WERI-Rb-1 (cell line): Measurements from ENCODE around the gene NRXN2.

Experiments
- DNase-seq: peaks from one replicate; pipeline ENCODE4 v3.0.0-alpha.2; 2020
- H3K27ac ChIP-seq: fragments of 250-450 bp; sonication (Bioruptor Pico); 2 replicates; pipeline ENCODE4 v1.5.1; 2020; ENCODE audit warnings: mild to moderate bottlenecking, moderate library complexity
- H3K27me3 ChIP-seq: fragments of 250-450 bp; sonication (Bioruptor Pico); 2 replicates; pipeline ENCODE4 v1.5.1; 2021; ENCODE audit warnings: mild to moderate bottlenecking, low read depth, moderate library complexity; ENCODE audit not compliant: insufficient read depth, severe bottlenecking
- H3K36me3 ChIP-seq: fragments of 250-450 bp; sonication (Bioruptor Pico); 2 replicates; pipeline ENCODE4 v1.5.1; 2020; ENCODE audit warnings: mild to moderate bottlenecking, moderate library complexity
- H3K4me3 ChIP-seq: 2 replicates; pipeline ENCODE4 v1.5.1; 2011; ENCODE audit warnings: low read depth, mild to moderate bottlenecking, control low read depth, low read length
- H3K9me3 ChIP-seq: fragments of 250-450 bp; sonication (Bioruptor Pico); 2 replicates; pipeline ENCODE4 v1.5.1; 2021; ENCODE audit warnings: mild to moderate bottlenecking, moderate library complexity; ENCODE audit not compliant: severe bottlenecking
- CTCF ChIP-seq: IDR thresholded peaks from 2 replicates; pipeline ENCODE4 v1.5.1; 2011; ENCODE audit warnings: low read depth, mild to moderate bottlenecking, control low read depth, inconsistent platforms, low read length

NRXN2 gene

GRCh38 chr11:64742889-64743590, 20.0 kb upstream of the NRXN2 start:
- peaks cover 21% of the 10 kb centered on the region for H3K27me3 ChIP-seq
- H3K27ac ChIP-seq: no peak overlapping the region
- H3K4me3 ChIP-seq: peak overlapping the region; percentile 38
- TF ChIP-seq CTCF: peak; percentile 81
- H3K9me3 ChIP-seq: no peaks in the 10 kb centered on the region
- DNase-seq: peak; percentile 49
- H3K36me3 ChIP-seq: no peaks in the 10 kb centered on the region

- Histone ChIP-seq H3K9me3 (no peaks in the 10 kb centered on the region), H3K36me3 (no peaks in the 10 kb centered on the region), H3K4me3 (no peak overlapping the region), H3K27ac (no peak overlapping the region), H3K27me3 (peaks cover 21% of the 10 kb centered on the region)
- no peak for DNase-seq
- no peak for TF ChIP-seq CTCF
These were observed 19.3 kb upstream of the NRXN2 start for GRCh38 chr11:64742087-64742888.

- peaks cover 21% of the 10 kb centered on the region for H3K27me3 ChIP-seq
- H3K27ac ChIP-seq: no peak overlapping the region
- H3K36me3 ChIP-seq: no peaks in the 10 kb centered on the region
- no peaks in the 10 kb centered on the region for H3K9me3 ChIP-seq
- TF ChIP-seq CTCF: no peak
- DNase-seq: no peak
- no peak overlapping the region for H3K4me3 ChIP-seq
These were observed 18.5 kb upstream of the NRXN2 start for GRCh38 chr11:64741375-64742086.

GRCh38 chr11:64739871-64740270, 16.9 kb upstream of the NRXN2 start:
- no peak for DNase-seq
- no peak for TF ChIP-seq CTCF
- no peak overlapping the region for H3K27ac ChIP-seq
- H3K27me3 ChIP-seq: peaks cover 21% of the 10 kb centered on the region
- no peak overlapping the region for H3K4me3 ChIP-seq
- H3K9me3 ChIP-seq: no peaks in the 10 kb centered on the region
- no peaks in the 10 kb centered on the region for H3K36me3 ChIP-seq

- no peak for TF ChIP-seq CTCF
- Histone ChIP-seq H3K4me3 (no peak overlapping the region), H3K27ac (no peak overlapping the region), H3K27me3 (no peaks in the 10 kb centered on the region), H3K9me3 (no peaks in the 10 kb centered on the region), H3K36me3 (no peaks in the 10 kb centered on the region)
- no peak for DNase-seq
These were observed 13.7 kb upstream of the NRXN2 start for GRCh38 chr11:64736654-64737053.
